ENCODE results near the gene ATG16L2.

DNA sequence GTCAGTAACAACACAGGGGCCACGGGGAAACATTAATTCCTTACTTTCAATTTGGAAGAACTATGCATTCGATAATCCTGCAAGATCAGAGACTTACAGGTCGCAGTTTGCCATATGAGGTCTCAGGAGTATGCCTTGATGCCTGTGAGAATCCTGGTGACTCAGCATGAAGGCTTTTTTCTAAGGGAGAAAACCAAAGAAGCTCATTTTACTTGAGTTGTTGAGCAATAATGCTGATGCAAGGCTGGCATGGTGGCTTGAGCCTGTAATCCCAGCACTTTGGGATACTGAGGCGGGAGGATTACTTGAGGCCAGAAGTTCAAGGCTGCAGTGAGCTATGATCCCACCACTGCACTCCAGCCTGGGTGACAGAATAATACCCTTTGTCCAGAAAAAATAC is 26.6 kb downstream of the ATG16L2 start:
- TF ChIP-seq ZNF8 (CRISPR knock-in tag; IDR thresholded peaks at IDR 0.05) = no peak
- TF ChIP-seq ARNTL (CRISPR knock-in tag; IDR thresholded peaks at IDR 0.05; ENCODE audit: borderline replicate concordance, low read depth) = no peak
- TF ChIP-seq ZC3H10 (CRISPR knock-in tag; IDR thresholded peaks at IDR 0.05) = no peak
- TF ChIP-seq PATZ1 (CRISPR knock-in tag; IDR thresholded peaks at IDR 0.05; ENCODE audit: borderline replicate concordance) = no peak
- no peak for TF ChIP-seq GLIS3 (CRISPR knock-in tag; IDR thresholded peaks at IDR 0.05)
- no peak for TF ChIP-seq CSDC2 (CRISPR knock-in tag; IDR thresholded peaks at IDR 0.05)
- no peak for TF ChIP-seq POU6F1 (CRISPR knock-in tag; IDR thresholded peaks at IDR 0.05; ENCODE audit: borderline replicate concordance, low read depth)
- TF ChIP-seq OSR1 (CRISPR knock-in tag; IDR thresholded peaks at IDR 0.05) = no peak
- TF ChIP-seq TCF4 (CRISPR knock-in tag; IDR thresholded peaks at IDR 0.05; ENCODE audit: borderline replicate concordance) = no peak
- no peak for TF ChIP-seq RARB (CRISPR knock-in tag; IDR thresholded peaks at IDR 0.05)
